CD4-positive, alpha-beta T cell treated with Interferon gamma for 1 hour (primary cell): Measurements from ENCODE around the gene CLIP4.
A peak's percentile ranks its signal among the peaks of the same experiment; 100 is the strongest.
"Not testable (repeated sequence)": the region's sequence is repeated elsewhere in the genome, so short reads cannot be mapped to it uniquely, and the experiment has no call there.

Experiments
- DNase-seq: peaks from one replicate; pipeline ENCODE4 v3.0.0-alpha.2; 2020

Gene CLIP4

DNA sequence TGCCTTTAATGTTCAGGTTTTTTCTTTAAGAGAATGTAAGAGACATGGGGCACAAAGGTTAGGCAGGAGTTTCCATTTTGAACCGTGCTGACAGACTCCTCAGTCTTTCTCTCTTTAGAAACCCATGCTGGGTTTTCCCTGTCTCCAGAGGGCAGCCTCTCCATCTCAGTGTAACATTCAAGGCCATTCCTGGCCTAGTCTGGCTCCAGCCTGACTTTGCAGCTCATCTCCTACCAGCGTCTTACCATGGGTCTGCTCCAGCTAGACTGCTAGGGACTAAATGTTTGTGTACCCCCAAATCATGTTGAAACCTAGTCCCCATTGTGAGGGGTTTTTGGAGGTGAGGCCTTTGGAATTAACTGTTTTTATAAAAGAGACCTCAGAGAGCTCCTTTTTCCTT is 9.8 kb upstream of the CLIP4 start:
- no peak for DNase-seq

- no peak for DNase-seq
These were observed 9.0 kb upstream of the CLIP4 start for GRCh38 chr2:29106256-29106655.

- DNase-seq = no peak
These were observed 8.2 kb upstream of the CLIP4 start for GRCh38 chr2:29106980-29107388.

DNA sequence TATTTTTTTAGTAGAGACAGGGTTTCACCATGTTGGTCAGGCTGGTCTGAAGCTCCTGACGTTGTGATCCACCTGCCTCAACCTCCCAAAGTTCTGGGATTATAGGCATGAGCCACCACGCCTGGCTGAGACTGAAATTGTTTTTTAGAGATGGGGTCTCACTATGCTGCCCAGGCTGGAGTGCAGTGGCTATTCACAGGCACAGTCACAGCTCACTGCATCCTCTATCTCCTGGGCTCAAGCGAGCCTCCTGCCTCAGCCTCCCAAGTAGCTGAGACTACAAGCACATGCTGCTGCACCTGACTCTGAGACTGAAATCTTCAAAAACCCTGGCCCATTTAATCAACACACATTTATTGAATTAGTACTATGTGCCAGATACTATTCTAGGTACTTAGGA is 7.7 kb upstream of the CLIP4 start:
- not testable (repeated sequence) for DNase-seq

GRCh38 chr2:29108225-29108624 is 7.0 kb upstream of the CLIP4 start:
- DNase-seq = no peak

DNA sequence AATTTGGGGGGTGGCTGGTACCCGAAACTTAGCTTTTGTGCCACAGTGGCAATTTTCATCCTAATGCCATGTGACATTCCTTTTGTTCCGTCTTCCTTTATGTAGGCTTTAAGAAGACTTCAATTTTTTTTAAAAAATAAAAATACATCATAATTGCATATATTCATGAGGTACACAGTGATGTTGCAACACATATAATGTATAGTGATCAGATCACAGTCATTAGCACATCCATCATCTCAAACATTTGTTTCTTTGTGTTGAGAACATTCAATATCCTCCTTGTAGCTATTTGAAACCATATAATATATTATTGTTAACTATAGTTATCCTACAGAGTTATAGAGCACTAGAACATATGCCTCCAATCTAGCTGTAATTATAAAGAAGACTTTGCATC is 6.0 kb upstream of the CLIP4 start:
- DNase-seq = no peak

DNA sequence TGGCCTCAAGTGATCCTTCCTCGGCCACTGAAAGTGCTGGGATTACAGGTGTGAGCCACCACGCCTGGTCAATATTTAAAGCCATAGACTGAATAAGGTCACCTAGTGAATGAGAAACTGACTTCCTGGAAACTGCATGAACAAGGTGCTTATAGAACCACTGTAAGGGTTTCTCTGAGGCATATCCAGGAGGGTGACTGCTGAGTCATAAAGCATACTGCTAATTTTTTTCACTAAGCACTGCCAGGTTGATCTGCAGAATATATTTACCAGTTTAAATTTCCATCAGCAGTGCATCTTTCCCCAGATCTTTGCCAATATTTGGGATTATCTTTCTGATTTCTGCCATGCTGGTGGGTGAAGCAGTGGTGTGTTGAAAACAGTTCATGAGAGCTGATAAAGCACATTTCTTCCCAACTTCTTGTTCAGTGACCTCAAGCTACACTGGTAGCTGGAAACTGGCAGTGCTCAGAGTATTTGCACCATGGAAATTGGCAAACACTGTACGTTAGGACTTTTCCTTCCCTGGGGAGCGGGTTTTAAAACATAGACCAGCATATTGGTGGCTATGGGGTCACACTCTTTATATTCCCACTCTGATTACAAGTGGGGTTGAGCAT is 4.2 kb upstream of the CLIP4 start:
- DNase-seq = no peak

- DNase-seq = no peak
These were observed 2.8 kb upstream of the CLIP4 start for GRCh38 chr2:29112379-29112778.

DNA sequence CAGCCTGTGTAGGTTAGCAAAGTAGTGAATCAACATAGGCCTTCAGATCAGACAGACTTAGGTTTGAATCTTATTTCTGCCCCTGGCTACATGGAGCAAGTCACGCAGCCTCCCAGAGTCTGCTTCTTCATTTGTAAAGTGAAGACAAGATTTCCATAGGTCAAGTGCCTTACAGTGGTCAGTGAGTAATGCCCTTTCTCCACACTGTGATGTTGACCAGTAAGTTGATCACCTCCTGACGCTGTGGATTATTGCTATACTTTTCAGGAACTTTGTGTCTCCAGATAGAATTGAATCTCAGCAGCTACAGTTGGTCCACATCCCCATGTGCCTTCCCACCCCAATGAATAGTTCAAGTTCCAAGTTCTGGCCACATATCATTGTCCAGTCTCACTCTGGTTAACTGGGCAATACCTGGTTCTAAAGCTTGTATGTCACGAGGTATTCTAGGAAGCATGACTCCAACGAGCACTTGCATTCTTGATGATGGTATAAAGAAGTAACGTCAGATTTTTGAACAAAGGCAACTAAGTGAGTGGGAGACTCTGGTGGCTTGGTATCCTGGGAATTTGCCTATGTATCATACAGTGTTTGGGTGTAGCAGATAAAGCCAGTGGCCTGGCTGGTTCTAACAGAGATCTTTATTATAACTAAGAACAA is 2.1 kb upstream of the CLIP4 start:
- DNase-seq = no peak

DNA sequence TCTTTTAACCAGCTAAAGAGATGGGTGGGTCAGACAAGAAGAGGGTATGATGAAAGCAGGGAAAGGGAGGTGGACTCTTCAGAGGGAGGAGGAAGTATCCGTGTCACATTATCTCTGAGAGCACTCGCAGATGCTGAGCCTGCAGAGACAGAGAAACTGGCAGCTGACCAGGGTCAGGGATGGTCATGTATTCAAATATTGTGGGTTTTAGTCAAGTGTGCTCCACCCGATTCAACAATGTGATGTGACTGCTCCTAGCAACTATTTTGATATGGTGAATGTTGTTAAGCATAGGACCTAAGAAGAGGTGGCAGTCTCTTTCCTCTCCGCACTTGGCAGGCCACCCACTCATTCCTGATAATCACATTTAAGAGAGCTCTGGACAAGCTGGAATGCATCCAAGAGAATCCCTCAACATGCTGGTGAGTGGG is 1.3 kb upstream of the CLIP4 start:
- peak; percentile 72 for DNase-seq

GRCh38 chr2:29114586-29114945 is 649 bp upstream of the CLIP4 start:
- no peak for DNase-seq

DNA sequence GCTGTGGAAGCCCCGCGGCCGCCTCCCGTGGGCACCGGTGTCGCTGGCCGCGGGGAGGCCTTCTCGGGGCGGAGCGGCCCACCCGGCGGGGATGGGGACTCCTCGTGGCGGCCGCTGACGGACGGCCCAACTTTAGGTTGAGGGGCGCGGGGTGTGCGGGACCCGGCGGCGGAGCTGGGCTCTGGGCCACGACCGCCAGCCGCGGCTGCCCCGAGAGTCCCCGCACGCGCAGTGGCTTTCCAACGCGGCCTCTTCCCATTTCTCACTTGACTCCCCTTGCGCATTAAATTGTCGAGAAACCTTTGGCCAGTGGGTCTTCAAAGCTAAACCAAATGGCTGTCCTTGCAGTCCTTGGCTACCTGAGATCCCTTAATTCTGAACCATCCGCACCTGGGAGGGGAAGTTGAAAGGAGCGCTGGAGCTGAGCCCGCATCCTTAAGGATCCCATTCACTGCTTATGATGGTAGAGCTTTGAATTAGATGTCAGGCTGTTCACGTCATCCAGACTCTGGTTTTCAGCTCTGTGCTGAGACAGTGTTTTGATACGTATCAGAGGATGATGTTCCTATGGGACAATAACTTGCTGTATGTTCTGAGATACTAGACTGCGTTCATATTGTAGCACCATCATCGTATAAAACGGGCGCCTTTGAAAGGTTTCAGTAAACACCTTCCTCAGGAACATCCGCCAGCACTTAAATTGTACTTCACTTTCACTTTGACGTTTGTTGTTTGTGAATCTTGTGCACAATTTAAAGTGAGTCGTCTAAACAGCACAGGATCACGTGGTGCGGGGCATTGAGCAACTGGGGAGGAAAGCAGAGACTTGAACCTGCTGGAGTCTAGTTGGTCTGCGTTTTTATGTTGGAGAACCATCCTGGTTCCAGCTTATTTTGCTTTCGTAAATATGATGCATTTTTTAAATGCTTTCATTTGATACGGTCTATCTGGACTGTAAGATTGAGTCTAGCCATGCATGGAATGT is 874 bp downstream of the CLIP4 start:
- peak; percentile 67 for DNase-seq

DNA sequence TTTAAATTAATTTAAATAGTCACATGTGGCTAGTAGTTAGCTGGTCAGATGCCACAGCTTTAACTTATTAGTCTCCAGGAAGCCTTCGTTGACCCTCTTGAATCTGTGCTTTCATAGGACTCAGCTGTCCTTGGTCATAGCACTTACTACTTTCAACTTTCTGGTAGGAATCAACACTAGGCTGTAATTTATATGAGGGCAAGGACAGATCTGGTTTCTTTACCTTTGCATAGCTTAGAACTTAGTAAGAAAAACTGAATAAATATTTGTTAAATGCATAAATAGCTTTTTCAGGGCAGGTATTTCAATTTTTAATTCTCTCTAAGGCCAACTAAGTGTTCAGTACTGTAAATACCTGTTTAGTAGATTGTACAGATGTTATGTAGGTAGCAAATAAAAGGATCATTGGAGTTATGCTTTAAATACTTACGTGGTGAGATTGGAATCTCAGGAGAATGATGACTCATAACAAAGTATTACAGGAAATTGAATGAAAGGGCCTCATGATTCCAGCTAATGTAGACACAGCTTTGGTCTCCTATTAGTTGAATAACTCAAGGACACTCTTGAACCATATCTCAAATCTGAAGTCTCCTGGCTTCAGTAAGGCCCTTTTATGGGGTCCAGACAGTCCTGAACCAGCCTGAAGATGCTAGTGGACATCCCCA is 2.6 kb downstream of the CLIP4 start:
- no peak for DNase-seq

DNA sequence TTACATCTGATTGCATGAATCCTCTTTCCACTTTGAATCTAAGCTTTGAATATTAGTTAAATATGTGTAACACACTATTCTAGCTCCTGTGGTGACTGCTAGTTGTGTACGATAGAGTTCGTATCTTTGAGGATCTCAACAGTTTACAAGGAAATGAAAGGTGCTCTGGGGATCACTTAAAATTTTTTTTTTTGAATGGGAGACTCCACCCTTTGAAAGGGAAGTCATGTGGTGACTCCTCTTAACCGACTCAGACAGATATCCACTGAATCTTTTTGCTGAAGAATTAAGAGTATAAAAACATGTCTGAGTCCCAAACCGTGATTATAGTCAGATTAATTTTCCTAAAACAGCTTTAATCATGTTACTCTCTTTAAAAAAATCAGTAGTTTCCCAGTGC is 4.0 kb downstream of the CLIP4 start:
- DNase-seq = no peak

DNA sequence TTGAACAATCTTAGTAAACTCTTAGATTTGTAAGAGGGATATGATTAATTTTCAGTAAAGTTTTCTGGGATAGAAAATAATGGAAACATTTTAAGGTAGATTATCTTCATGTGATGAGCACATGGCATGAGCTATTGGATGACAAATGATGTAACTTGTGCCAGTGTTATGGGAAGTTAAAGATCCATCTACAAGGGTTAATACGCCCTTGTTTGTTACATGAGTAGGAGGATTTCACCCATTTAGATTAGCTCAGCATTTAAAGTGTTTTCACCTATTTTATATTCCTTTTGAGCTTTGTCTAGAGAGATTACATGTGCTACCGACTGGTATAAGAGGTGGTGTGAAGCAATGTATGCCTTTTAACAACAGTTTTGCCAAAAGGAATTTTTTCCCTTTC is 5.6 kb downstream of the CLIP4 start:
- DNase-seq = no peak

- DNase-seq = no peak
These were observed 8.6 kb downstream of the CLIP4 start for GRCh38 chr2:29123617-29124349.

GRCh38 chr2:29124504-29124903 is 9.3 kb downstream of the CLIP4 start:
- no peak for DNase-seq

DNA sequence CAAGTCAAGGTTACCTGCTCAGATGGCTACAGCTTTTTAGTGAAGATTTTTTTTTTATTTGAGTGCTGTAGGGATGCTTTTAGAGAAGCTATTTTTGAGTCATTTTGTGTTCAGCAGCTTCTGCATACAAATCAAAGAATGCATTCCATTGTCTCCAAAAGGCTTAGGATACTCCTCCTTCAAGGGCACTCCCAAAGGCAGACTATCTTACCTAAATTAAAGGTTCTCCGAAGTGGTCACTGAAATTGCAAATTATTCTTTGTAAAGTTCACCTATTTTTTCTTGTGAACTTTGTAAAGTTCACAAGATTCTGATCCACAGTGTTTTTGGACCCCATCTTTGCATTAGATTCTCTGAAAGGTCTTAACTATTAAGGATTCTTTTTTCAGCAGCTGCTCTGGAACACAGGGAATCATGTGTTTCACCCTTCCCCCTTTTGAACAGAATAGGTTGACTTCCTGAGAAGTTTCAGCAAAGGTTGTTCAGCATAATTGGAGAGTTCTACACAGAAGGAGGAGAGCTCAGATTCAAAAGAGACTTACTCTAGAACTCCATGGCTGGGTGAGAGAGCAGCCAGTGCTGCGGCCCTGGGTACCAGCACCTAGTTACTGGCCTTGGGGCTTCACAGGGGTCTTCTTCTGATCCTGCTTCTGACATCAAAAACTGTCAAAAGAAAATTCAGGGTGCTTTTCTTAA is 14.5 kb downstream of the CLIP4 start:
- DNase-seq = no peak

GRCh38 chr2:29130295-29130694 is 15.1 kb downstream of the CLIP4 start:
- no peak for DNase-seq

- DNase-seq = no peak
These were observed 19.7 kb downstream of the CLIP4 start for GRCh38 chr2:29134933-29135332.

GRCh38 chr2:29139152-29139551 is 23.9 kb downstream of the CLIP4 start:
- no peak for DNase-seq

DNA sequence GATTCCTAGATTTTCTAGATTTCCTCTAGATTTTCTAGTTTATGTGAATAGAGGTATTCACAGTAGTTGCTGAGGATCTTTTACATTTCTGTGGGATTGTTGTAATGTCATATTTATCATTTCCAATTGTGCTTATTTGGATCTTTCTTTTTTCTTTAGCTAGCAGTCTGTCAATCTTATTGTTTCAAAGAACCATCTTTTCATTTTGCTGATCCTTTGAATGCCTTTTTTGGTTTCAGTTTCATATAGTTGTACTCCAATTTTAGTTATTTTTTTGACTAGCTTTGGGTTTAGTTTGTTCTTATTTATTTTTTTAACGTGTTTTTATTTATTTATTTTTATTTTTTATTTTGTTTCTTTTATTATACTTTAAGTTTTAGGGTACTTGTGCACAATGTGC is 24.5 kb downstream of the CLIP4 start:
- DNase-seq = no peak
